GM23338 (cell line): ENCODE results near the gene PLA2G4B. TPM values are rescaled to one million over a fixed set of nuclear protein-coding genes. Genes with fewer than 3 reads are reported as not detected.

Source experiments
- ATAC-seq: fragments of 200-7000 bp; cut with Tn5 transposase; 3 replicates; pipeline ENCODE4 v1.9.1; 2020
- DNase-seq: peaks from one replicate; pipeline ENCODE4 v3.0.0-alpha.2; 2015; ENCODE audit warnings: low spot score
- H2AFZ ChIP-seq: fragments of 200-600 bp; sonication (generic); 2 replicates; pipeline ENCODE4 v1.8.0; 2016; ENCODE audit warnings: antibody characterized with exemption, mild to moderate bottlenecking, moderate library complexity
- H3F3A ChIP-seq: fragments of 200-600 bp; sonication (generic); replicated peaks from 2 replicates; pipeline ENCODE4 v1.8.0; 2017; ENCODE audit warnings: antibody characterized with exemption, mixed run types, low read depth
- H3K27ac ChIP-seq: fragments of 200-600 bp; sonication (generic); 2 replicates; pipeline ENCODE4 v1.6.1; 2016; ENCODE audit warnings: low read depth
- H3K27me3 ChIP-seq: fragments of 200-600 bp; sonication (generic); 2 replicates; pipeline ENCODE4 v1.8.0; 2016; ENCODE audit warnings: mild to moderate bottlenecking, mixed run types, moderate library complexity; ENCODE audit not compliant: insufficient read depth
- H3K36me3 ChIP-seq: fragments of 200-600 bp; sonication (generic); 2 replicates; pipeline ENCODE4 v1.8.0; 2016; ENCODE audit warnings: mild to moderate bottlenecking; ENCODE audit not compliant: insufficient read depth
- H3K4me1 ChIP-seq: fragments of 200-600 bp; sonication (generic); 2 replicates; pipeline ENCODE4 v1.8.0; 2016; ENCODE audit warnings: mild to moderate bottlenecking, moderate library complexity; ENCODE audit not compliant: insufficient read depth
- H3K4me2 ChIP-seq: fragments of 200-600 bp; sonication (generic); 2 replicates; pipeline ENCODE4 v1.7.1; 2017; ENCODE audit warnings: mixed run types
- H3K4me3 ChIP-seq: fragments of 200-600 bp; sonication (generic); 2 replicates; pipeline ENCODE4 v1.6.1; 2016; ENCODE audit warnings: mixed run types
- H3K79me2 ChIP-seq: fragments of 200-600 bp; sonication (generic); replicated peaks from 2 replicates; pipeline ENCODE4 v1.8.0; 2017; ENCODE audit warnings: mild to moderate bottlenecking; ENCODE audit not compliant: insufficient read depth
- H3K9me2 ChIP-seq: fragments of 200-600 bp; sonication (generic); 2 replicates; pipeline ENCODE4 v1.8.0; 2017; ENCODE audit not compliant: insufficient read depth
- H4K20me1 ChIP-seq: fragments of 200-600 bp; sonication (generic); replicated peaks from 2 replicates; pipeline ENCODE4 v1.8.0; 2017; ENCODE audit warnings: mild to moderate bottlenecking; ENCODE audit not compliant: insufficient read depth
- H3K27ac Mint-ChIP-seq: 2 replicates; pipeline ENCODE4 v1.8.0; 2020; ENCODE audit warnings: inconsistent platforms, mild to moderate bottlenecking, moderate library complexity, mixed read lengths
- H3K27me3 Mint-ChIP-seq: 3 replicates; pipeline ENCODE4 v1.8.0; 2022; ENCODE audit warnings: low read depth, mild to moderate bottlenecking, moderate library complexity, mixed read lengths, inconsistent platforms; ENCODE audit not compliant: insufficient read depth, poor library complexity
- H3K36me3 Mint-ChIP-seq: 3 replicates; pipeline ENCODE4 v1.8.0; 2021; ENCODE audit warnings: low read depth, mild to moderate bottlenecking, inconsistent platforms, moderate library complexity, mixed read lengths
- H3K4me1 Mint-ChIP-seq: 3 replicates; pipeline ENCODE4 v1.8.0; 2020; ENCODE audit warnings: mild to moderate bottlenecking, inconsistent platforms, mixed read lengths
- H3K4me3 Mint-ChIP-seq: 3 replicates; pipeline ENCODE4 v1.8.0; 2021; ENCODE audit warnings: moderate library complexity, mild to moderate bottlenecking, inconsistent platforms, mixed read lengths
- H3K9me3 Mint-ChIP-seq: 3 replicates; pipeline ENCODE4 v1.8.0; 2020; ENCODE audit warnings: moderate library complexity, mild to moderate bottlenecking, inconsistent platforms, mixed read lengths
- CREB1 ChIP-seq: fragments of 250-450 bp; sonication (Bioruptor Pico); IDR thresholded peaks from 2 replicates; pipeline ENCODE4 v1.5.0; 2020; ENCODE audit warnings: low read depth, mild to moderate bottlenecking, moderate library complexity
- EZH2 ChIP-seq: fragments of 200-600 bp; sonication (generic); IDR thresholded peaks from one replicate; pipeline ENCODE4 v1.8.0; 2017; ENCODE audit warnings: antibody characterized with exemption, mild to moderate bottlenecking, low read depth; ENCODE audit not compliant: unreplicated experiment
- EZH2phosphoT487 ChIP-seq: fragments of 200-600 bp; sonication (generic); IDR thresholded peaks from one replicate; pipeline ENCODE4 v1.8.1; 2018; ENCODE audit warnings: antibody characterized with exemption; ENCODE audit not compliant: unreplicated experiment
- JUNB ChIP-seq: IDR thresholded peaks from one replicate; pipeline ENCODE4 v1.6.1; 2016; ENCODE audit warnings: antibody characterized with exemption; ENCODE audit not compliant: unreplicated experiment
- NANOG ChIP-seq: IDR thresholded peaks from 2 replicates; pipeline ENCODE4 v1.6.1; 2016; ENCODE audit warnings: antibody characterized with exemption, borderline replicate concordance
- POLR2AphosphoS5 ChIP-seq: IDR thresholded peaks from 2 replicates; pipeline ENCODE4 v1.6.1; 2016; ENCODE audit warnings: antibody characterized with exemption, low read depth
- ZNF114 ChIP-seq: fragments of 250-450 bp; sonication (Bioruptor Pico); IDR thresholded peaks from 2 replicates; pipeline ENCODE4 v1.5.0; 2020; ENCODE audit warnings: mild to moderate bottlenecking, moderate library complexity
- ZNF331 ChIP-seq: fragments of 250-450 bp; sonication (Bioruptor Pico); IDR thresholded peaks from 2 replicates; pipeline ENCODE4 v1.5.0; 2020; ENCODE audit warnings: low read depth, mild to moderate bottlenecking, moderate library complexity
- polyA plus RNA-seq: library from polyadenylated mRNA; unstranded; fragments of >200 nt; fragmentation: Nextera tagmentation; extraction: Ambion mirVana; gene quantifications from 2 replicates; pipeline ENCODE4 v1.2.1, GENCODE V29; 2016
- total RNA-seq: library from RNA; depleted of rRNA; stranded (reverse); fragments of >200 nt; shearing (Covaris generic); gene quantifications from 2 replicates; pipeline ENCODE4 v1.2.3, GENCODE V29; 2014
- TF ChIP-seq, protein P1 (sequence below): IDR thresholded peaks from one replicate; pipeline ENCODE4 v1.6.1; 2018; ENCODE audit warnings: antibody characterized with exemption; ENCODE audit not compliant: unreplicated experiment
- TF ChIP-seq, protein P2 (sequence below): fragments of 250-450 bp; sonication (Bioruptor Pico); IDR thresholded peaks from 2 replicates; pipeline ENCODE4 v1.5.0; 2020; ENCODE audit warnings: mild to moderate bottlenecking, moderate library complexity
- TF ChIP-seq, protein P3 (sequence below), 2 experiments: fragments of 200-600 bp in 1 of 2; sonication (generic) in 1 of 2; conservative IDR thresholded peaks; 2 replicates each; pipeline versions ENCODE4 v1.5.1 to v1.6.1; 2016 to 2017; ENCODE audit warnings: antibody characterized with exemption in 2 of 2, low read depth in 2 of 2, mild to moderate bottlenecking in 2 of 2, moderate library complexity in 1 of 2
- TF ChIP-seq, protein P4 (sequence below): IDR thresholded peaks from 2 replicates; pipeline ENCODE4 v1.6.1; 2016; ENCODE audit warnings: antibody characterized with exemption

PLA2G4B gene
- total and polyA plus RNA-seq, 2 experiments from 2014 or later: 4.4 to 9.6 TPM

DNA sequence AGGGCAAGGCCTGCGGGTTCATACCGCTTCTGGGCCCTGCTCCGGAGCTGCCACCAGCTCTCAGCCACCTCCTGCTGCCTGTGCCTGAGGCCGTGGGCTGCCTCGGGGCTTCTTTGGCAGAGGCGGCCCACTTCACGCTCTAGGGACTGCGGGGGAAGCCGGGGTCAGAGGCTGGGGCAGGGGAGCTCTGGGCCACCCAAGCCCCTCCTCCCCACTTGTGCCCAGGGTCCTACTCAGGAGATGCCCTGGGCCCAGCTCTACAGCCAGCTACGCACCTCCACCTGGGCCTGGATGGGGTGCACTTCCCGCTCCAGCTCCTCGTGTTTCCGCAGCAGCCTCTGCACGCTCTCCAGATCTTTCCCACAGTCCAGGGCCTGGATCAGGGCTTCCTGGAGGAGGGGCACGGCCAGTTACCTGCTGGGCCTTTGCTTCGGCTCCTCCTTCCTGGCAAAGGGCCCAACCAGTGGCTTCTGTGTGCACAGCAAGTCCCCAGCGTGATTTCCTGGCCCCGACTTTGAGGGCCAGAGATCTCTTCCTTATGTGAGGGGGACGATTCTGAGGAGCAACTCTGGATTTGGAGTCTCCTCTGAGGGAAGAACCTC lies 24.0 kb downstream of the PLA2G4B start:
- Mint-ChIP-seq H3K27ac (no peak overlapping the region), H3K4me1 (peaks cover 13% of the 10 kb centered on the region), H3K27me3 (peaks cover 9% of the 10 kb centered on the region), H3K36me3 (no peaks in the 10 kb centered on the region), H3K9me3 (no peaks in the 10 kb centered on the region), H3K4me3 (no peak overlapping the region)
- Histone ChIP-seq H3K4me3 (no peak overlapping the region), H2AFZ (0 out of 2 replicates have a peak overlapping the region, but pooled peaks have one; percentile 28), H3F3A (no peaks in the 10 kb centered on the region), H3K27ac (no peak overlapping the region), H3K27me3 (no peaks in the 10 kb centered on the region), H4K20me1 (no peaks in the 10 kb centered on the region), H3K36me3 (no peaks in the 10 kb centered on the region), H3K79me2 (no peaks in the 10 kb centered on the region), H3K4me1 (no peaks in the 10 kb centered on the region), H3K4me2 (no peak overlapping the region), H3K9me2 (no peaks in the 10 kb centered on the region)
- peak; percentile 60 for ATAC-seq
- TF ChIP-seq CREB1 (CRISPR knock-in tag): no peak
- TF ChIP-seq, protein P1, sequence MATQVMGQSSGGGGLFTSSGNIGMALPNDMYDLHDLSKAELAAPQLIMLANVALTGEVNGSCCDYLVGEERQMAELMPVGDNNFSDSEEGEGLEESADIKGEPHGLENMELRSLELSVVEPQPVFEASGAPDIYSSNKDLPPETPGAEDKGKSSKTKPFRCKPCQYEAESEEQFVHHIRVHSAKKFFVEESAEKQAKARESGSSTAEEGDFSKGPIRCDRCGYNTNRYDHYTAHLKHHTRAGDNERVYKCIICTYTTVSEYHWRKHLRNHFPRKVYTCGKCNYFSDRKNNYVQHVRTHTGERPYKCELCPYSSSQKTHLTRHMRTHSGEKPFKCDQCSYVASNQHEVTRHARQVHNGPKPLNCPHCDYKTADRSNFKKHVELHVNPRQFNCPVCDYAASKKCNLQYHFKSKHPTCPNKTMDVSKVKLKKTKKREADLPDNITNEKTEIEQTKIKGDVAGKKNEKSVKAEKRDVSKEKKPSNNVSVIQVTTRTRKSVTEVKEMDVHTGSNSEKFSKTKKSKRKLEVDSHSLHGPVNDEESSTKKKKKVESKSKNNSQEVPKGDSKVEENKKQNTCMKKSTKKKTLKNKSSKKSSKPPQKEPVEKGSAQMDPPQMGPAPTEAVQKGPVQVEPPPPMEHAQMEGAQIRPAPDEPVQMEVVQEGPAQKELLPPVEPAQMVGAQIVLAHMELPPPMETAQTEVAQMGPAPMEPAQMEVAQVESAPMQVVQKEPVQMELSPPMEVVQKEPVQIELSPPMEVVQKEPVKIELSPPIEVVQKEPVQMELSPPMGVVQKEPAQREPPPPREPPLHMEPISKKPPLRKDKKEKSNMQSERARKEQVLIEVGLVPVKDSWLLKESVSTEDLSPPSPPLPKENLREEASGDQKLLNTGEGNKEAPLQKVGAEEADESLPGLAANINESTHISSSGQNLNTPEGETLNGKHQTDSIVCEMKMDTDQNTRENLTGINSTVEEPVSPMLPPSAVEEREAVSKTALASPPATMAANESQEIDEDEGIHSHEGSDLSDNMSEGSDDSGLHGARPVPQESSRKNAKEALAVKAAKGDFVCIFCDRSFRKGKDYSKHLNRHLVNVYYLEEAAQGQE: no peak
- TF ChIP-seq, protein P2, sequence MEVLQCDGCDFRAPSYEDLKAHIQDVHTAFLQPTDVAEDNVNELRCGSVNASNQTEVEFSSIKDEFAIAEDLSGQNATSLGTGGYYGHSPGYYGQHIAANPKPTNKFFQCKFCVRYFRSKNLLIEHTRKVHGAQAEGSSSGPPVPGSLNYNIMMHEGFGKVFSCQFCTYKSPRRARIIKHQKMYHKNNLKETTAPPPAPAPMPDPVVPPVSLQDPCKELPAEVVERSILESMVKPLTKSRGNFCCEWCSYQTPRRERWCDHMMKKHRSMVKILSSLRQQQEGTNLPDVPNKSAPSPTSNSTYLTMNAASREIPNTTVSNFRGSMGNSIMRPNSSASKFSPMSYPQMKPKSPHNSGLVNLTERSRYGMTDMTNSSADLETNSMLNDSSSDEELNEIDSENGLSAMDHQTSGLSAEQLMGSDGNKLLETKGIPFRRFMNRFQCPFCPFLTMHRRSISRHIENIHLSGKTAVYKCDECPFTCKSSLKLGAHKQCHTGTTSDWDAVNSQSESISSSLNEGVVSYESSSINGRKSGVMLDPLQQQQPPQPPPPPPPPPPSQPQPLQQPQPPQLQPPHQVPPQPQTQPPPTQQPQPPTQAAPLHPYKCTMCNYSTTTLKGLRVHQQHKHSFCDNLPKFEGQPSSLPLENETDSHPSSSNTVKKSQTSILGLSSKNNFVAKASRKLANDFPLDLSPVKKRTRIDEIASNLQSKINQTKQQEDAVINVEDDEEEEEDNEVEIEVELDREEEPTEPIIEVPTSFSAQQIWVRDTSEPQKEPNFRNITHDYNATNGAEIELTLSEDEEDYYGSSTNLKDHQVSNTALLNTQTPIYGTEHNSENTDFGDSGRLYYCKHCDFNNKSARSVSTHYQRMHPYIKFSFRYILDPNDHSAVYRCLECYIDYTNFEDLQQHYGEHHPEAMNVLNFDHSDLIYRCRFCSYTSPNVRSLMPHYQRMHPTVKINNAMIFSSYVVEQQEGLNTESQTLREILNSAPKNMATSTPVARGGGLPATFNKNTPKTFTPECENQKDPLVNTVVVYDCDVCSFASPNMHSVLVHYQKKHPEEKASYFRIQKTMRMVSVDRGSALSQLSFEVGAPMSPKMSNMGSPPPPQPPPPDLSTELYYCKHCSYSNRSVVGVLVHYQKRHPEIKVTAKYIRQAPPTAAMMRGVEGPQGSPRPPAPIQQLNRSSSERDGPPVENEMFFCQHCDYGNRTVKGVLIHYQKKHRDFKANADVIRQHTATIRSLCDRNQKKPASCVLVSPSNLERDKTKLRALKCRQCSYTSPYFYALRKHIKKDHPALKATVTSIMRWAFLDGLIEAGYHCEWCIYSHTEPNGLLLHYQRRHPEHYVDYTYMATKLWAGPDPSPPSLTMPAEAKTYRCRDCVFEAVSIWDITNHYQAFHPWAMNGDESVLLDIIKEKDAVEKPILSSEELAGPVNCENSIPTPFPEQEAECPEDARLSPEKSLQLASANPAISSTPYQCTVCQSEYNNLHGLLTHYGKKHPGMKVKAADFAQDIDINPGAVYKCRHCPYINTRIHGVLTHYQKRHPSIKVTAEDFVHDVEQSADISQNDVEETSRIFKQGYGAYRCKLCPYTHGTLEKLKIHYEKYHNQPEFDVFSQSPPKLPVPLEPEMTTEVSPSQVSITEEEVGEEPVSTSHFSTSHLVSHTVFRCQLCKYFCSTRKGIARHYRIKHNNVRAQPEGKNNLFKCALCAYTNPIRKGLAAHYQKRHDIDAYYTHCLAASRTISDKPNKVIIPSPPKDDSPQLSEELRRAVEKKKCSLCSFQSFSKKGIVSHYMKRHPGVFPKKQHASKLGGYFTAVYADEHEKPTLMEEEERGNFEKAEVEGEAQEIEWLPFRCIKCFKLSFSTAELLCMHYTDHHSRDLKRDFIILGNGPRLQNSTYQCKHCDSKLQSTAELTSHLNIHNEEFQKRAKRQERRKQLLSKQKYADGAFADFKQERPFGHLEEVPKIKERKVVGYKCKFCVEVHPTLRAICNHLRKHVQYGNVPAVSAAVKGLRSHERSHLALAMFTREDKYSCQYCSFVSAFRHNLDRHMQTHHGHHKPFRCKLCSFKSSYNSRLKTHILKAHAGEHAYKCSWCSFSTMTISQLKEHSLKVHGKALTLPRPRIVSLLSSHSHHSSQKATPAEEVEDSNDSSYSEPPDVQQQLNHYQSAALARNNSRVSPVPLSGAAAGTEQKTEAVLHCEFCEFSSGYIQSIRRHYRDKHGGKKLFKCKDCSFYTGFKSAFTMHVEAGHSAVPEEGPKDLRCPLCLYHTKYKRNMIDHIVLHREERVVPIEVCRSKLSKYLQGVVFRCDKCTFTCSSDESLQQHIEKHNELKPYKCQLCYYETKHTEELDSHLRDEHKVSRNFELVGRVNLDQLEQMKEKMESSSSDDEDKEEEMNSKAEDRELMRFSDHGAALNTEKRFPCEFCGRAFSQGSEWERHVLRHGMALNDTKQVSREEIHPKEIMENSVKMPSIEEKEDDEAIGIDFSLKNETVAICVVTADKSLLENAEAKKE (CRISPR knock-in tag): no peak
- no peak for TF ChIP-seq ZNF114 (CRISPR knock-in tag)
- TF ChIP-seq, protein P3, sequence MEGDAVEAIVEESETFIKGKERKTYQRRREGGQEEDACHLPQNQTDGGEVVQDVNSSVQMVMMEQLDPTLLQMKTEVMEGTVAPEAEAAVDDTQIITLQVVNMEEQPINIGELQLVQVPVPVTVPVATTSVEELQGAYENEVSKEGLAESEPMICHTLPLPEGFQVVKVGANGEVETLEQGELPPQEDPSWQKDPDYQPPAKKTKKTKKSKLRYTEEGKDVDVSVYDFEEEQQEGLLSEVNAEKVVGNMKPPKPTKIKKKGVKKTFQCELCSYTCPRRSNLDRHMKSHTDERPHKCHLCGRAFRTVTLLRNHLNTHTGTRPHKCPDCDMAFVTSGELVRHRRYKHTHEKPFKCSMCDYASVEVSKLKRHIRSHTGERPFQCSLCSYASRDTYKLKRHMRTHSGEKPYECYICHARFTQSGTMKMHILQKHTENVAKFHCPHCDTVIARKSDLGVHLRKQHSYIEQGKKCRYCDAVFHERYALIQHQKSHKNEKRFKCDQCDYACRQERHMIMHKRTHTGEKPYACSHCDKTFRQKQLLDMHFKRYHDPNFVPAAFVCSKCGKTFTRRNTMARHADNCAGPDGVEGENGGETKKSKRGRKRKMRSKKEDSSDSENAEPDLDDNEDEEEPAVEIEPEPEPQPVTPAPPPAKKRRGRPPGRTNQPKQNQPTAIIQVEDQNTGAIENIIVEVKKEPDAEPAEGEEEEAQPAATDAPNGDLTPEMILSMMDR (conservative IDR thresholded peaks at IDR 0.05; ENCODE audit: low read depth in 2 of 2): no peak
- no peak for TF ChIP-seq JUNB
- TF ChIP-seq, protein P4, sequence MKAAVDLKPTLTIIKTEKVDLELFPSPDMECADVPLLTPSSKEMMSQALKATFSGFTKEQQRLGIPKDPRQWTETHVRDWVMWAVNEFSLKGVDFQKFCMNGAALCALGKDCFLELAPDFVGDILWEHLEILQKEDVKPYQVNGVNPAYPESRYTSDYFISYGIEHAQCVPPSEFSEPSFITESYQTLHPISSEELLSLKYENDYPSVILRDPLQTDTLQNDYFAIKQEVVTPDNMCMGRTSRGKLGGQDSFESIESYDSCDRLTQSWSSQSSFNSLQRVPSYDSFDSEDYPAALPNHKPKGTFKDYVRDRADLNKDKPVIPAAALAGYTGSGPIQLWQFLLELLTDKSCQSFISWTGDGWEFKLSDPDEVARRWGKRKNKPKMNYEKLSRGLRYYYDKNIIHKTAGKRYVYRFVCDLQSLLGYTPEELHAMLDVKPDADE: no peak
- TF ChIP-seq EZH2: no peak
- TF ChIP-seq POLR2AphosphoS5: no peak
- no peak for TF ChIP-seq ZNF331 (CRISPR knock-in tag)
- no peak for TF ChIP-seq EZH2phosphoT487
- no peak for TF ChIP-seq NANOG
- peak; percentile 62 for DNase-seq
